Kidney (tissue), 14 donors: Measurements from ENCODE around the gene OGG1. TPM values are rescaled to one million over a fixed set of nuclear protein-coding genes. Genes with fewer than 3 reads are reported as not detected.
A peak's percentile ranks its signal among the peaks of the same experiment; 100 is the strongest.

Source experiments
- DNase-seq, 5 donors: peaks; one replicate each; pipeline ENCODE4 v3.0.0-alpha.2; 2013 to 2020
- FAIRE-seq: peaks from 2 replicates; lab custom pipeline; 2012; peaks lifted over from hg19 to GRCh38; lab: Jason Lieb, UNC
- H3K27ac ChIP-seq, 2 donors: one replicate each; pipeline ENCODE4 v1.7.0; 2013; ENCODE audit warnings: low read depth in 2 of 2, low read length in 2 of 2, inconsistent platforms in 1 of 2
- H3K27me3 ChIP-seq: one replicate; pipeline ENCODE4 v1.7.1; 2013; ENCODE audit warnings: low read length, inconsistent platforms; ENCODE audit not compliant: control insufficient read depth, insufficient read depth
- H3K36me3 ChIP-seq, 3 donors: one replicate each; pipeline versions ENCODE4 v1.7.0 to v1.7.1; 2013; ENCODE audit warnings: low read length in 3 of 3, control low read depth in 1 of 3, inconsistent platforms in 1 of 3; ENCODE audit not compliant: insufficient read depth in 3 of 3, control insufficient read depth in 2 of 3
- H3K4me1 ChIP-seq, 3 donors: one replicate each; pipeline versions ENCODE4 v1.7.0 to v1.7.1; 2013; ENCODE audit warnings: low read length in 3 of 3, inconsistent platforms in 1 of 3, low read depth in 1 of 3; ENCODE audit not compliant: control insufficient read depth in 2 of 3, insufficient read depth in 2 of 3
- H3K4me3 ChIP-seq, 3 donors: one replicate each; pipeline versions ENCODE4 v1.7.0 to v1.8.1; 2013; ENCODE audit warnings: low read length in 3 of 3, control low read depth in 1 of 3, inconsistent platforms in 1 of 3
- H3K9ac ChIP-seq, 3 donors: one replicate each; pipeline versions ENCODE4 v1.7.0 to v1.7.1; 2013; ENCODE audit warnings: low read length in 3 of 3, control low read depth in 1 of 3, inconsistent platforms in 1 of 3
- H3K9me3 ChIP-seq, 3 donors: one replicate each; pipeline versions ENCODE4 v1.7.0 to v1.7.1; 2013; ENCODE audit warnings: low read length in 3 of 3, control low read depth in 1 of 3, inconsistent platforms in 1 of 3; ENCODE audit not compliant: control insufficient read depth in 2 of 3, insufficient read depth in 1 of 3
- intact Hi-C: fragments of 100-400 bp; cut with DNase I; formaldehyde crosslinking; loops from one replicate; pipeline ENCODE4 v1.11.1; 2022
- polyA plus RNA-seq: library from polyadenylated mRNA; stranded (reverse); fragments of 350-450 nt; fragmentation: Illumina TruSeq; extraction: RNeasy Lipid Tissue Mini Kit (QIAGEN cat#74804); gene quantifications from one replicate; pipeline ENCODE4 v1.2.3, GENCODE V29; 2014; ENCODE audit warnings: low read depth, low replicate concordance; ENCODE audit not compliant: insufficient read depth
- total RNA-seq: library from RNA; stranded (reverse); fragmentation: NEBNext Ultra II Directional; extraction: Animal tissue kit (Norgen Biotek cat#: 25700); gene quantifications from one replicate; pipeline ENCODE4 v1.2.1, GENCODE V29; 2021
- TF ChIP-seq, protein P1 (sequence below): IDR thresholded peaks from 3 replicates; pipeline ENCODE4 v1.5.1; 2012; ENCODE audit warnings: mild to moderate bottlenecking, moderate library complexity, borderline replicate concordance; ENCODE audit not compliant: insufficient read depth; ENCODE audit errors: extremely low read depth
- donor health status: control.
- donor health status: control.
- donor health status: control.
- donor health status: control.
- donor health status: control.
- donor health status: DM: yes; HTN: yes; CAD: no.
- donor health status: Normal renal cell carcinoma (clear cell type).

OGG1 gene
- total and polyA plus RNA-seq, 2 donors from 2014 or later = 31.1 to 51.6 TPM

DNA sequence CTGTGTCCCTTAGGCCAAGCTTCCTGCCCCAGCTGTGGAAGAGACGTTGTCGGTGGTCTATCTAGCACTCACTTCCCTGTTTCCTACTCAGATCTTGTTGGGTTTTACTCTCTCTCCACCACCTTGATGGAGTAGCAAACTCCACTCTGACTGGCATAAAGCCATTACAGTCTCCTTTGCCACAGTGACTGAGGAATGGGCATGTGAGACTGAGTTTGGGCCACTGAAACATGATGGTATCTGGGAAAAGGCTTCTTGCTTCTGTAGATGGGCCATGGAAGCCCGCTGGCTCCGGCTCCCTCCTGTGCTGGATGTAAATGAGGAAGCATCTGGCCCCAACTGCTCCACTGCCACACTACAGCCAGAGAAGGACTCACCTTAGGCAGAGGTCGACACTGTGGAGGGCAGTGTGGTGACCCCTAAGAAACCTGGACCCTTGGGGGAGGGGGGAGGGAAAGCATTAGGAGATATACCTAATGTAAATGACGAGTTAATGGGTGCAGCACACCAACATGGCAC, 29.4 kb downstream of the OGG1 start:
- no peak overlapping the region for H3K27ac ChIP-seq
- TF ChIP-seq, protein P1, sequence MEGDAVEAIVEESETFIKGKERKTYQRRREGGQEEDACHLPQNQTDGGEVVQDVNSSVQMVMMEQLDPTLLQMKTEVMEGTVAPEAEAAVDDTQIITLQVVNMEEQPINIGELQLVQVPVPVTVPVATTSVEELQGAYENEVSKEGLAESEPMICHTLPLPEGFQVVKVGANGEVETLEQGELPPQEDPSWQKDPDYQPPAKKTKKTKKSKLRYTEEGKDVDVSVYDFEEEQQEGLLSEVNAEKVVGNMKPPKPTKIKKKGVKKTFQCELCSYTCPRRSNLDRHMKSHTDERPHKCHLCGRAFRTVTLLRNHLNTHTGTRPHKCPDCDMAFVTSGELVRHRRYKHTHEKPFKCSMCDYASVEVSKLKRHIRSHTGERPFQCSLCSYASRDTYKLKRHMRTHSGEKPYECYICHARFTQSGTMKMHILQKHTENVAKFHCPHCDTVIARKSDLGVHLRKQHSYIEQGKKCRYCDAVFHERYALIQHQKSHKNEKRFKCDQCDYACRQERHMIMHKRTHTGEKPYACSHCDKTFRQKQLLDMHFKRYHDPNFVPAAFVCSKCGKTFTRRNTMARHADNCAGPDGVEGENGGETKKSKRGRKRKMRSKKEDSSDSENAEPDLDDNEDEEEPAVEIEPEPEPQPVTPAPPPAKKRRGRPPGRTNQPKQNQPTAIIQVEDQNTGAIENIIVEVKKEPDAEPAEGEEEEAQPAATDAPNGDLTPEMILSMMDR = no peak
- intact Hi-C loops = no loop called here
- H3K4me3 ChIP-seq = no peak overlapping the region
- DNase-seq = no peak
- H3K9ac ChIP-seq = no peak overlapping the region
- peaks cover 0 to 22% (median 8%) of the 10 kb centered on the region in 3 donors for H3K4me1 ChIP-seq
- no peak for FAIRE-seq
- no peaks in the 10 kb centered on the region for H3K9me3 ChIP-seq
- peaks cover 0 to 5% (median 5%) of the 10 kb centered on the region in 3 donors for H3K36me3 ChIP-seq
- H3K27me3 ChIP-seq = no peaks in the 10 kb centered on the region

DNA sequence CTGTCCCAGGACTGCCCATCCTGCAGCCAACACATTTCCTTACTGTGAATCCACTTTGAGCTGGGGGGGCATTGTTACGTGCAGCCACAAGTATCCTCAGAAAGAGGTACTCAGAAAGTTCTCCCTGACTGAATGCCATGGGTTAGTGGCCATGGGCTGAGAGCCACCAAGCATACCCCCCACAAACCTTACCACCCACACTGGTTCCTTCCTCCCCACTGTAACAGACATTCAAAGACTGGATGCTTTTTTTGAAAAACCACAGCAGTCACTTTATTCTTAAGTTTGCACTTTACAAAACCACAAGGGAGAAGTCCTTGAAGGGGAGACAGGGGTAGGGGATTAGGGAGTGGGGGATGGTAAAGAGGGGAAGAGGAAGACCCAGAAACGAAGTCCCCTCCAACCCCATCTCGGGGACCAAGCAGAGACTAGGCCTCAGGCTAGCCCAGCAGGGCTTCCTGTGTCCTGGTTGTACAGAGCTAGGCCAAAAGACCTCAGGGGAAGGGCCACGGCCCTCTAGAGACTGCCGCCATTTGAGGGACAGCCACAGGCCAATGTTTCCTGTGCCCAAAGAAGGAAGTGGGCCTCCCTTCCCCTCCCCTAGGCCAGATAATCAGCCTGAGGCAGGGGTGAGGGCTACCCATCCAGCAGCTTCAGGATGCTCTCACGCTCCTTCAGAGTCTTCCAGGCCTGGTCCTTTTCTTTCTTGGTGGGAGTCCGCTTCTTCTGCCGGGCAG, 30.1 kb downstream of the OGG1 start:
- Histone ChIP-seq H3K27ac (peak overlapping the region; percentile 81 to 85), H3K36me3 (peaks cover 0 to 7% (median 6%) of the 10 kb centered on the region in 3 donors)

GRCh38 chr3:9780458-9780812, 30.7 kb downstream of the OGG1 start:
- intact Hi-C loops = no loop called here
- H3K9me3 ChIP-seq = no peaks in the 10 kb centered on the region
- H3K27me3 ChIP-seq = no peaks in the 10 kb centered on the region
- DNase-seq (peak in 1 of 5 donors; percentile 91), FAIRE-seq (no peak)
- no peak overlapping the region for H3K9ac ChIP-seq
- peaks cover 0 to 23% (median 9%) of the 10 kb centered on the region in 3 donors for H3K4me1 ChIP-seq
- TF ChIP-seq, protein P1 = no peak
- peak overlapping the region; percentile 81 to 85 for H3K27ac ChIP-seq
- no peak overlapping the region for H3K4me3 ChIP-seq
- peaks cover 0 to 7% (median 6%) of the 10 kb centered on the region in 3 donors for H3K36me3 ChIP-seq

More for the DNA sequence above, 30.1 kb downstream of the OGG1 start:
- intact Hi-C loops = no loop called here
- H3K4me1 ChIP-seq = peaks cover 0 to 22% (median 8%) of the 10 kb centered on the region in 3 donors
- no peak for DNase-seq
- H3K9me3 ChIP-seq = no peaks in the 10 kb centered on the region
- TF ChIP-seq, protein P1 = no peak
- no peak overlapping the region for H3K9ac ChIP-seq
- FAIRE-seq = no peak
- no peaks in the 10 kb centered on the region for H3K27me3 ChIP-seq
- no peak overlapping the region for H3K4me3 ChIP-seq
